BE2C (cell line): Measurements from ENCODE around the gene USP20.

Experiments used
- DNase-seq: peaks from one replicate; pipeline ENCODE4 v3.0.0-alpha.2; 2020
- H3K27me3 ChIP-seq: fragments of 250-450 bp; sonication (Bioruptor Pico); 2 replicates; pipeline ENCODE4 v1.5.1; 2020; ENCODE audit warnings: mild to moderate bottlenecking
- H3K36me3 ChIP-seq: fragments of 250-450 bp; sonication (Bioruptor Pico); 2 replicates; pipeline ENCODE4 v1.5.1; 2020; ENCODE audit warnings: mild to moderate bottlenecking
- H3K4me1 ChIP-seq: fragments of 250-450 bp; sonication (Bioruptor Pico); 2 replicates; pipeline ENCODE4 v1.5.1; 2020
- H3K4me3 ChIP-seq: 2 replicates; pipeline ENCODE4 v1.5.1; 2011; ENCODE audit warnings: low read depth, low read length
- H3K9me3 ChIP-seq: fragments of 250-450 bp; sonication (Bioruptor Pico); 2 replicates; pipeline ENCODE4 v1.5.1; 2020
- CTCF ChIP-seq: IDR thresholded peaks from 2 replicates; pipeline ENCODE4 v1.5.1; 2012; ENCODE audit warnings: mild to moderate bottlenecking, low read depth, low read length

Gene USP20

GRCh38 chr9:129909851-129910250 is 74.6 kb downstream of the USP20 start:
- H3K4me1 ChIP-seq: no peaks in the 10 kb centered on the region; the same call in 1 of the 2 replicates
- no peak for DNase-seq
- H3K9me3 ChIP-seq: no peaks in the 10 kb centered on the region
- peaks cover 9% of the 10 kb centered on the region for H3K36me3 ChIP-seq
- no peak for TF ChIP-seq CTCF
- no peaks in the 10 kb centered on the region for H3K27me3 ChIP-seq
- no peak overlapping the region for H3K4me3 ChIP-seq

- no peak for TF ChIP-seq CTCF
- H3K4me3 ChIP-seq: no peak overlapping the region
- H3K27me3 ChIP-seq: no peaks in the 10 kb centered on the region
- no peaks in the 10 kb centered on the region; the same call in 1 of the 2 replicates for H3K4me1 ChIP-seq
- H3K9me3 ChIP-seq: no peaks in the 10 kb centered on the region
- peaks cover 9% of the 10 kb centered on the region for H3K36me3 ChIP-seq
- no peak for DNase-seq
Observed at GRCh38 chr9:129910628-129911567, 75.6 kb downstream of the USP20 start.

- H3K36me3 ChIP-seq: peaks cover 6% of the 10 kb centered on the region
- no peak for DNase-seq
- no peaks in the 10 kb centered on the region for H3K27me3 ChIP-seq
Observed at GRCh38 chr9:129914051-129914450, 78.8 kb downstream of the USP20 start.

GRCh38 chr9:129916707-129917106 is 81.4 kb downstream of the USP20 start:
- Histone ChIP-seq H3K36me3 (peaks cover 9% of the 10 kb centered on the region), H3K4me1 (no peaks in the 10 kb centered on the region; the same call in 1 of the 2 replicates), H3K9me3 (no peaks in the 10 kb centered on the region), H3K27me3 (no peaks in the 10 kb centered on the region), H3K4me3 (no peak overlapping the region)
- no peak for DNase-seq
- no peak for TF ChIP-seq CTCF

More at GRCh38 chr9:129914051-129914450, 78.8 kb downstream of the USP20 start:
- no peak for TF ChIP-seq CTCF
- Histone ChIP-seq H3K4me3 (no peak overlapping the region), H3K4me1 (no peaks in the 10 kb centered on the region; the same call in 1 of the 2 replicates), H3K9me3 (no peaks in the 10 kb centered on the region)

GRCh38 chr9:129918296-129918950 is 83.2 kb downstream of the USP20 start:
- Histone ChIP-seq H3K4me3 (no peak overlapping the region), H3K27me3 (no peaks in the 10 kb centered on the region), H3K9me3 (no peaks in the 10 kb centered on the region), H3K4me1 (no peaks in the 10 kb centered on the region), H3K36me3 (peaks cover 19% of the 10 kb centered on the region)
- no peak for TF ChIP-seq CTCF
- DNase-seq: no peak
